Suppressor macrophage (primary cell): ENCODE data around the gene KIF14.
A peak's percentile ranks its signal among the peaks of the same experiment; 100 is the strongest.
"Not testable (repeated sequence)": the region's sequence is repeated elsewhere in the genome, so short reads cannot be mapped to it uniquely, and the experiment has no call there.

Source experiments
- DNase-seq, 4 experiments: peaks; one replicate each; pipeline ENCODE4 v3.0.0-alpha.2; 2020 to 2022

The KIF14 gene

DNA sequence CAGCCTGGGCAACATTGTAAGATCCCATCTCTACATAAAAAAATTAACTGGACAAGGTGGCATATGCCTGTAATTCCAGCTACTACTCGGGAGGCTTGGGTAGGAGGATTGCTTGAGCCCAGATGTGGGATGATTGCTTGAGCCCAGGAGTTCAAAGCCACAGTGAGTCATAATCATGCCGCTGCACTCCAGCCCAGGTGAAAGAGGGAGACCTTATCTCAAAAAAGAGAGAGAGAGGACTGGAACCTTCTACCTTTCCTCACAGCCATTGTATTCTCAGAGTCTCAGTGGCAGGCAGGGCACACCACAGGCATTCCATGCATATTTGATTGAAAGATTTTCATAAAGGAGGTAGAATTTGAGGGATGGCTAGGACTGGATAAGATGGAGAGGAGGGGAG, 78.4 kb downstream of the KIF14 start:
- DNase-seq = no peak

DNA sequence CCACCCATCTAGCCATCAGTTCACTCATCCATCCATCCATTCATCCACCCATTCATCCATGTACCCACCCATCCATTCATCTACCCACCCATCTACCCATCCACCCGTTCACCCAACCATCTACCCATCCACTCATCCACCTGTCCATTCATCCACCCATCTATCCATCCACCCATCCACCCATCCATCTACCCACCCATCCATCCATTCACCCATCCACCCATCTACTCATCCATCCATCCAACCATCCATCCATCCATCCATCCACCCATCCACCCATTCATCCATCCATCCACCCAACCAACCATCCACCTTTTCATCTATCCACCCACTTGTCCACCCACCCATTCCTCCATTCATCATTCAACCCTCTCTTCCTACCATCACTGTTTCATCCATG, 80.3 kb downstream of the KIF14 start:
- DNase-seq = no peak

- no peak for DNase-seq
Observed at GRCh38 chr1:200538179-200538578, 82.4 kb downstream of the KIF14 start.

DNA sequence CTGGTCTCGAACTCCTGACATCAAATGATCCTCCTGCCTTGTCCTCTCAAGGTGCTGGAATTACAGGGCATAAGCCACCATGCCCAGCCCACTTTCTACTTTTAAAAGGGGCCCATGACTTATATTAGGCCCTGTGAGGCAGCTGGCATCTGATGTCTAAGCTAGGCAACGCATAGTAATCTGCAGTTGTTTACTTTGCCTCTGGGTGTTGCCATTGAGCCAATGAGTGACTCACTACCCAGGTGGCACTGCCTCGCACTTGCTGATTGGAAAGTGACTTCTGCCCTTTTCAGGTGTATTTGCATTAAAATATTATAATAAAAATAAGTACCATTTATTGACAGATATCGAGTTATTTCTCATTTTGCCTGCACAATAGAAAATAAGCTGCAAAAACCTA, 84.9 kb downstream of the KIF14 start:
- DNase-seq = peak in 3 of 4 experiments; percentile 19 to 30 (median 26)

GRCh38 chr1:200530623-200531261, 89.8 kb downstream of the KIF14 start:
- peak in 1 of 4 experiments; percentile 12 for DNase-seq

DNA sequence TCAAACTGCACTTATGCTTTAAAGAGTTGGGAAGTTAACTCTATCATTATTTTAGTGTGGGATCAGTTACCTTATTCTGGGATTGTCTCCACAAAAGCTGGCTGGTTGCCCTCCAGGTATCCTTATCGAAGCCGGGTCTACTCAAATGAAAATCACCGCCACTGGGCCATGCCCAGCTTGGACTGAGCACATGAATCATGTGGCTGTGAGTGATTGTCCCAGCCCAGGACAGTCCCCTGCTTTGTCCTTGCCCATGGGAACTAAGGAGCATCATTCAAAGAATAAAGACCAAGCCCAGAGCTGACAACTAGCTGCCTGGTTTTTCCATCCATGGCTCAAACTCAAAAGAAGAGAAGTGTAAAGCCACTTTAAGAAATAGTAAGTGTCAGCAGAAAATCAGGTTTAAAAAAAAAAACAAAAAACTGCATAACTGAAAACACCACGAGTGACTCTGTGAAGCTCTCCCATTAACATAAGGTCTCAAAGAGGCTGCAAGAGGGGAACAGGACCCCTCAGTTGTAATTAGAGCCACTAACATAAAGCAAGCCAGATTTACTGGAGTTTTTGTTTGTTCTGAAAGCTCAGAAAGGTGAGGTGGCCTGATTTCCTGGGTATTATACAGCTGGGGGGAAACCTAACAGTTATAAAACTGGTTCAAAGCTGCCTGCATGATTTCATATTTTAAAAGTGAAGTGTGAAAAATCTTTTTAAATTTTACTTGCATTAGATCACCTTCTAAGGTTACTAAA, 91.5 kb downstream of the KIF14 start:
- no peak for DNase-seq

DNA sequence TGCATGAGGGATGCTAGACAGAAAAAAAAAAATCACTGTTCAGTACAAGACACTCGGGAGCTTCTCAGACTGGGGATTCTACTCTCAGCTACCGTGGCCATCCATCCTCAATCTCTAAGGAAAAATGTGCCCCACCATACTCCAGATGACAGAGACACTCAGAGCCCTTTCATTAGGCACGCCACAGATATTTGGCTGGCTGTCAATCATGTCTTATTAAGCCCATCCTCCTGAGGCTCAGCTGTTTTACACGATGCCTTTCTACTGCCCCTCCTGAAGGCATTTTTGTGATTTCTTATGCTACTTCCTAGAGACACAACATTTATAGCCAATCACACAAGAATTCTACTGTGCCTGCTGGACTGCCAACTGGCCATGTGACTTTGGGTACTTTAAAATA, 92.9 kb downstream of the KIF14 start:
- no peak for DNase-seq

DNA sequence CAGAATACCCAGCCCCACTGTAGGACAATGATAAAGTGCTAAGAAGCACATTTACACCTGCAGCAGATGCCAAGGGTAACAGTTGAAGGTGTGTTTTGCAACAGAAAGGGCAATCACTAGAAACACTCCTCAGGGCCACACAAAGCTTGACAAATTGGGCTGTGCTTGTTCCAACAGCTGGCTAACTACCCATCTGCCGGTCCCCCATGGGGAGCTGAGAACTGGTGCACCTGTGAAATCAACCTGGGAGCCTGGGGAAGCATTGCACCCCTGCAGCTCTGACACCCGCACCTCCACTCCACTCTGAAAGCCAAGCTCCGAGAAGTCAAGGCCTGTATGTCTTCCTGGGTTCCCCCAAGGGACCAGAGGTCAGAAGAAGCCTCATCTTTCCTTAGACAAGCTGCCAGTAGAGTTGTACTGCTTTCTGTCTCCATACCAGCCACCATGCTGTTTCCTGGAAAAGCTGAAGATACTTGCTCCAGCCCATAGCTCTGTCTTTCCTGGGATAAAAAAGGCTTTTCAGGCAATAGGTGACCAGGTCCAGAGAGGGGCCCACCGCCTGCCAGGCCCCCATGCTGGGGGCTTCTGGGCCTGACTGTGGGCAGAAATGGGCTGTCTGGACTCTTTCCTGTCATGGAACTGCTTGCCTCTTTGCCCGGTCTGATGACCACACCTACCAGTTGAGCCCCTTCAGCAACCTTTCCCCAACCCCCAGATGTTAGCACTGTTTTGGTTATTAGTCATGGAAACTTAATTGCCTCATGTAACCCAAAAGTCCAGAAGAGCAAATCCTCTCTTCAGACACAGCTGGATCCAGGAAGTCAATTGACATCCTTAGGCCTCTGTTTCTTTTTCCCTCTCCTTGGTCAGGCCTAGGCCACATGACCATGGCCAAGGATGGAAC, 93.6 kb downstream of the KIF14 start:
- DNase-seq = no peak

DNA sequence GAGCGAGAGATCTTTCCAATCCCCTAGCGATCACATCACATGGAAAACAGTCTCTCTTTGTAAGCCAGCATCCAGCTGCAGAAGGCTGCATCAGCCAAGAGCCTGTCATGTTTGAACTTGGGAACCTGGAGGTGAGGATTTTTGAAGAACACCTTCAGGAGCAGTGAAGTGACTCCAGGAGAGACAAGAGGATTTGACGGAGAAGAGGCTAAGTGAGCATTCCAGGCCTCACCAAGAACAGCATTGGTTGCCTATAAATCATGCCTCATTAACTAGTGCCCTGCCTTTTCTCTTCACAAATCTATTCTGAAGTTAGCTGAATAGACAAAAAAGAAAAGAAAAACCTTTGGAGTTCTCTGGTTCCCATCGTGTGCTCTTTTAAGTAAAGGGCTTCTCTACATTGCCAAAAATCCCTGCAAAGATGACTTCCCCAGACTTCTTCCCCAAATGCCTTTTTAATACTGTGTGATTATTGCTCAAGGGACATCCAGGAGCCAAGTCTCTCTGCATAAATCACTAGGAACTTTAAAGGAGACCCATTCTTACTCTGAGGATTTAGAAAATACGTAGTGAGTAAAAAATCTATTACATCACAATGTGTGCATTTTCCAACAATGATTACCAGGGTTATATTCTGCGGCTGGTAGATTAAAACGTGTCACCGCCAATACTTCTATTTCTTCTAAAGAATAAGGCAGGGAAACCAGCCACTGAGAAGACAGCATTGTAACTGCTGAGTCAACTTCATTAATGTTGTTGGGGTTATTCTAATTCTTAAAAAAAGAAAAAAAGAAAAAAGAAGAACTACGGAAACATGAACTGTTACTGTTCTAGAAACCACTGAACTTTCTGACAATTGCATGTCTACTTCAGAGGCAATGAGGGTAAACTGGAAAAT, 95.2 kb downstream of the KIF14 start:
- DNase-seq = peak; percentile 37 to 62 (median 48)

DNA sequence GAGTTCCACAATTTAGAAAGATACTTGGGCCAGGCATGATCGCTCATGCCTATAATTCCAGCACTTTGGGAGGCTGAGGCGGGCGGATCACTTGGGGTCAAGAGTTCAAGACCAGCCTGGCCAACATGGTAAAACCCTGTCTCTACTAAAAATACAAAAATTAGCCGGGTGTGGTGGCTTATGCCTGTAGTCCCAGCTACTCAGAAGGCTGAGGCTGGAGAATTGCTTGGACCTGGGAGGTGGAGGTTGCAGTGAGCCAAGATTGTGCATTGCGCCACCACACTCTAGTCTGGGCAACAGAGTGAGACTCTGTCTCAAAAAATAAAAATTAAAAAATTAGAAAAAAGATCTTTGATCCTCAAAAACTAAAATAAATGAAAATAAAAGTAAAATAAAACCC, 96.0 kb downstream of the KIF14 start:
- not testable (repeated sequence) for DNase-seq

- no peak for DNase-seq
Observed at GRCh38 chr1:200524092-200524491, 96.5 kb downstream of the KIF14 start.

GRCh38 chr1:200520735-200521134, 99.8 kb downstream of the KIF14 start:
- DNase-seq = peak; percentile 57 to 75 (median 73)

- no peak for DNase-seq
Observed at GRCh38 chr1:200518524-200518923, 102.0 kb downstream of the KIF14 start.

DNA sequence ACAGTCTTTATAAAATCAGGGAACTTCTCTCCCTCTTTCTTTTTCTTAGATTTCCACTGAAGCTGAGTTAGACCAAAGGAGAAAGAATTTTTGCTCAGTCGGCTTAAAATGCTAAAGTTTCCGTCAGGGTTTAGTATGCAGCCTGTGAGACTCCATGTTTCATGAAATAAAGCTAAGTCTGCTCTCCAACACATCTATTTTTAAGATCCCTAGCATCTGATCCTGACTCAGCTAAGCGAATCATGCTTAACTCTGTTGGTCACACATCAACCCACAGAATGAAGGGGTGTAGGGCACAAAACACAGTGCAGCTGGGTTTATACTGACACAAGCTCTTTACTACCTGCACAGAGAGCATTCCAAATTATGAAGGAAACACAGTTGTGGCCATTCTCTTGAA, 108.4 kb downstream of the KIF14 start:
- DNase-seq = peak; percentile 53 to 85 (median 78)

- DNase-seq = peak; percentile 87 to 95 (median 90)
Observed at GRCh38 chr1:200510228-200510623, 110.3 kb downstream of the KIF14 start.

DNA sequence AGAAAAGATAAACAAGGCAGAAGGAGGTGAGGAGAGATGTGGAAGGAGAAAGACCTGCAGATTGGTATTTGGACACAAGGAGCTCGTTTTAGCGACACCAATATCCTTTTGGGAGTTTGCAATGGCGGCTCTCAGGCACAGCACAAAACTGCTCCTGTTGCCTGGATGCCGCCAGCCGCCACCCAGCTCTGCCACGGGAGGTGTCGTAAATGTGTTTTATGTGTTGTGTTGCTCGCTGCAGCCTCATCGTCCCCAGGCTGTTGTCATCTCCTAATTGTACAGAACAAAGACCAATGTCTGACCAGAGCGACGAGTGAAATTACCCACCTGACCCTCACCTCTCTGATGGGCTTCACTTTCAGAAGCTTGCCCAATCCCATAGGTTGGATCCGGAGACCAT, 114.1 kb downstream of the KIF14 start:
- no peak for DNase-seq

DNA sequence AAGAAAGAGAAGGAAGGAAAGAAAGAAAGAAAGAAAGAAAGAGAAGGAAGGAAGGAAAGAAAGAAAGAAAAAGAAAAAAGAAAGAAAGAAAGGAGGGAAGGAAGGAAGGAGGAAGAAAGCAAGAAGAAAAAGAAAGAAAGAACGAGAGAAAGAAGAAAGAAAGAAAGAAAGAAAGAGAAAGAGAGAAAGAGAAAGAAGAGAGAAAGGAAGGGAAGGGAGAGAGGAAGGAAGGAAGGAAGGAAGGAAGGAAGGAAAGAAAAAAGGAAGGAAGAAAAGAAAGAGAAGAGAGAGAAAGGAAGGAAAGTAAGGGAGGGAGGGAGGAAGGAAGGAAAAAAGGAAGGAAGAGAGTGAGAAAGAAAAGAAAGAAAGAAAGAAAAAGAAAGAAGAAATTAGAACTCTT, 115.3 kb downstream of the KIF14 start:
- no peak for DNase-seq
